Endodermal cell (in vitro differentiated cells): ENCODE measurements around the gene RAB7B. TPM values are rescaled to one million over a fixed set of nuclear protein-coding genes. Genes with fewer than 3 reads are reported as not detected.

Experiments
- DNase-seq: peaks from one replicate; pipeline ENCODE4 v3.0.0-alpha.2; 2017
- H3K27ac ChIP-seq: 2 replicates; pipeline ENCODE4 v1.5.1; 2013; ENCODE audit warnings: mild to moderate bottlenecking, low read depth, low read length, moderate library complexity
- H3K27me3 ChIP-seq: 2 replicates; pipeline ENCODE4 v1.6.1; 2013; ENCODE audit warnings: mild to moderate bottlenecking, low read length, moderate library complexity; ENCODE audit not compliant: insufficient read depth, control insufficient read depth, poor library complexity, severe bottlenecking
- H3K36me3 ChIP-seq: 2 replicates; pipeline ENCODE4 v1.7.0; 2013; ENCODE audit warnings: mild to moderate bottlenecking, low read length, moderate library complexity; ENCODE audit not compliant: control insufficient read depth, insufficient read depth
- H3K4me1 ChIP-seq: one replicate; pipeline ENCODE4 v1.7.0; 2013; ENCODE audit warnings: low read length; ENCODE audit not compliant: control insufficient read depth, insufficient read depth
- H3K4me3 ChIP-seq: 2 replicates; pipeline ENCODE4 v1.5.1; 2013; ENCODE audit warnings: mild to moderate bottlenecking, low read length, moderate library complexity
- H3K9ac ChIP-seq: 2 replicates; pipeline ENCODE4 v1.6.1; 2013; ENCODE audit warnings: mild to moderate bottlenecking, low read length, moderate library complexity; ENCODE audit not compliant: poor library complexity, severe bottlenecking; ENCODE audit errors: extremely low read depth
- H3K9me3 ChIP-seq: 2 replicates; pipeline ENCODE4 v1.6.1; 2013; ENCODE audit warnings: mild to moderate bottlenecking, low read length, moderate library complexity; ENCODE audit not compliant: control insufficient read depth
- H3K27ac Mint-ChIP-seq: 2 replicates; pipeline ENCODE4 v1.8.0; 2020; ENCODE audit warnings: mixed read lengths
- H3K27me3 Mint-ChIP-seq: 2 replicates; pipeline ENCODE4 v1.8.0; 2021; ENCODE audit warnings: mild to moderate bottlenecking, mixed read lengths; ENCODE audit not compliant: insufficient read depth
- H3K36me3 Mint-ChIP-seq: 2 replicates; pipeline ENCODE4 v1.8.0; 2020; ENCODE audit warnings: low read depth, mixed read lengths
- H3K4me1 Mint-ChIP-seq: 2 replicates; pipeline ENCODE4 v1.8.0; 2020; ENCODE audit warnings: mixed read lengths
- H3K4me3 Mint-ChIP-seq: 2 replicates; pipeline ENCODE4 v1.8.0; 2020; ENCODE audit warnings: mild to moderate bottlenecking, moderate library complexity, mixed read lengths
- H3K9me3 Mint-ChIP-seq: 2 replicates; pipeline ENCODE4 v1.8.0; 2020; ENCODE audit warnings: mild to moderate bottlenecking, mixed read lengths
- WGBS, 2 experiments: methylation state at CpG; one replicate each; pipeline versions ENCODE4 v1.1.5 to v1.1.7; 2013; ENCODE audit warnings: missing lambda C conversion rate in 2 of 2, mixed read lengths in 1 of 2; ENCODE audit not compliant: insufficient coverage in 1 of 2, insufficient read length in 1 of 2; 5-methylcytosine and 5-hydroxymethylcytosine counted together
- total RNA-seq, 2 donors: library from RNA; stranded (reverse); fragmentation: NEBNext Ultra II Directional in 1 of 2; extraction: Animal tissue kit (Norgen Biotek cat#: 25700) in 1 of 2; gene quantifications; 2 replicates in 1 of 2; 3 replicates in 1 of 2; pipeline ENCODE4 v1.2.1, GENCODE V29; 2021
- TF ChIP-seq, protein P1 (sequence below): fragments of 200-600 bp; sonication (generic); conservative IDR thresholded peaks from 2 replicates; pipeline ENCODE4 v1.5.0; 2021; ENCODE audit warnings: antibody characterized with exemption, mild to moderate bottlenecking

The RAB7B gene
- total RNA-seq, 2 donors from 2014 or later, result not detected

DNA sequence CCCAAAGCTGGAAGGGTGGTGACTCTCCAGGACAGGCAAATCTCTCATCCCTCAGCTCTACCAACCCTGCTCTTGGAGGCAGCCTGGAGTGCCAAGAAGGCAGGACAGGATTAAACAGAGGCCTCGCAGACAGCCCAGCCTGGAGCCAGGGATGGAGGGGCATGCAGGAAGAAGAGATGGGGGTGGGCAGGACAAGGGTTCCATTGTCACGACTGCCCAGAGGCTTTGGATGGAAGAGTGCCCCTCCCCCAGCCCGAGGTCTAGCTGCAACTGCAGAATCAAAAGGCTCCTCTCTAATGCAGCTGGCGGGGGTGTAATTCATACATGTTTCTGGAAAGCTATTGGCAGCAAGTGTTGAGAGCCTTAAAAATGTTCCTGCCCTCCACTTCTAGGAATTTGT, 8.8 kb downstream of the RAB7B start:
- Mint-ChIP-seq H3K9me3 (no peaks in the 10 kb centered on the region), H3K27ac (no peak overlapping the region), H3K4me1 (peaks cover 9% of the 10 kb centered on the region), H3K27me3 (peaks cover 28% of the 10 kb centered on the region), H3K4me3 (no peak overlapping the region), H3K36me3 (no peaks in the 10 kb centered on the region)
- H3K27me3 ChIP-seq, result no peaks in the 10 kb centered on the region
- TF ChIP-seq, protein P1, sequence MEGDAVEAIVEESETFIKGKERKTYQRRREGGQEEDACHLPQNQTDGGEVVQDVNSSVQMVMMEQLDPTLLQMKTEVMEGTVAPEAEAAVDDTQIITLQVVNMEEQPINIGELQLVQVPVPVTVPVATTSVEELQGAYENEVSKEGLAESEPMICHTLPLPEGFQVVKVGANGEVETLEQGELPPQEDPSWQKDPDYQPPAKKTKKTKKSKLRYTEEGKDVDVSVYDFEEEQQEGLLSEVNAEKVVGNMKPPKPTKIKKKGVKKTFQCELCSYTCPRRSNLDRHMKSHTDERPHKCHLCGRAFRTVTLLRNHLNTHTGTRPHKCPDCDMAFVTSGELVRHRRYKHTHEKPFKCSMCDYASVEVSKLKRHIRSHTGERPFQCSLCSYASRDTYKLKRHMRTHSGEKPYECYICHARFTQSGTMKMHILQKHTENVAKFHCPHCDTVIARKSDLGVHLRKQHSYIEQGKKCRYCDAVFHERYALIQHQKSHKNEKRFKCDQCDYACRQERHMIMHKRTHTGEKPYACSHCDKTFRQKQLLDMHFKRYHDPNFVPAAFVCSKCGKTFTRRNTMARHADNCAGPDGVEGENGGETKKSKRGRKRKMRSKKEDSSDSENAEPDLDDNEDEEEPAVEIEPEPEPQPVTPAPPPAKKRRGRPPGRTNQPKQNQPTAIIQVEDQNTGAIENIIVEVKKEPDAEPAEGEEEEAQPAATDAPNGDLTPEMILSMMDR, result no peak
- no peaks in the 10 kb centered on the region for H3K4me1 ChIP-seq
- H3K27ac ChIP-seq, result no peak overlapping the region
- H3K9ac ChIP-seq, result no peak overlapping the region
- H3K9me3 ChIP-seq, result no peaks in the 10 kb centered on the region
- DNase-seq, result peak; percentile 46
- 43 to 65% methylated on average over 4 of the region's 4 CpGs for WGBS, 2 experiments
- no peak overlapping the region for H3K4me3 ChIP-seq
- H3K36me3 ChIP-seq, result no peaks in the 10 kb centered on the region

DNA sequence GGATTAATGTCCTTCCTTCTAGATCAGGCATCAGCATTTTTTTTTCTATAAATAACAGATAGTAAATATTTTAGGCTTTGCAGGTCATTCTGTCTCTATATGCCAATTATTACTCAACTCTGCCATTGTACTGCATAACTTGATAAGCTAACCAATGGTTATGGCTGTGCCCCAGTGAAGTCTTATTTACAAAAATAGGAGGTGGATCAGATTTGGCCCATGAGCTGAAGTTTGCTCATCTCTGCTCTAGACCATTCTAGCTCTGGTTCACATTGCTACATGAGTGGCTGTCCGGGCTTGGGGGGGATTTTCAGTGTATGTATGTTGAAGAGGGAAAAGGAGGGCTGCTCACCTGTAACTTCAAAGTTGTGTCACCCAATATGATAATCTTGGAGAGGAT, 10.1 kb downstream of the RAB7B start:
- no peaks in the 10 kb centered on the region for H3K9me3 ChIP-seq
- H3K4me1 ChIP-seq, result no peaks in the 10 kb centered on the region
- no peak overlapping the region for H3K9ac ChIP-seq
- no peaks in the 10 kb centered on the region for H3K36me3 Mint-ChIP-seq
- TF ChIP-seq, protein P1, result no peak
- DNase-seq, result no peak
- H3K4me3 Mint-ChIP-seq, result no peak overlapping the region
- 90 to 100% methylated on average over 1 of the region's 1 CpG for WGBS, 2 experiments
- no peak overlapping the region for H3K4me3 ChIP-seq
- H3K4me1 Mint-ChIP-seq, result peaks cover 6% of the 10 kb centered on the region
- H3K27me3 Mint-ChIP-seq, result peaks cover 29% of the 10 kb centered on the region
- H3K27ac ChIP-seq, result no peak overlapping the region
- no peak overlapping the region for H3K27ac Mint-ChIP-seq
- H3K27me3 ChIP-seq, result no peaks in the 10 kb centered on the region
- H3K9me3 Mint-ChIP-seq, result no peaks in the 10 kb centered on the region
- H3K36me3 ChIP-seq, result no peaks in the 10 kb centered on the region

DNA sequence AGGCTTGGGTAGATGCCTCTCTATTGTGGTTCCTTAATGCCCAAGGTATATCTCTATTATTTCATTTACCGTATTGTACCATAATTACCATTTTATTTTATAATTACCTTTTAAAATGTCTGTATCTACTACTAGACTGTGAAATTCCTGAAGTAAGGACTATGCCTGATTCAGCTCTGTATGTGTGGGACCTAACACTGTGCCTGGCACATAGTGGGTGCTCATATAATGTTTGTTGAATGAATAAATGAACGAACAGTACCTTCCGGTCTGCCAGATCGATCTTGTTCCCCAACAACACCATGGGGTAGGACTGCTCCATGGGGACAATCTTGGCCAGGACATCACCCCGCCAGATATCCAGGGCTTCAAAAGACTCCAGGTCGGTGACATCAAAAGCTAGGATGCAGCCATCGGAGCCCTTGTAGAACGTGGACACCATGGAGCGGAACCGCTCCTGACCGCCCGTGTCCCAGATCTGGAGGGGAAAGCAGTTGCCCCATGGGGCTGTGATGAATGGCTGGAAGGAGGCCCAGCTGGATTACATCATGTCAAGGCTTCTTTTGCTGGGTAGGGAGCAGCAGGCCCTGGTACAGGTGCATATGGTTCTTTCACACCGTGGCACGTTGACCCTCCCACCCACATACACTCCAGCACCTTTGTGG, 10.8 kb downstream of the RAB7B start:
- WGBS, 2 experiments, result 92 to 95% methylated on average over 12 to 13 of the region's 14 CpGs

More for the DNA sequence above, 10.8 kb downstream of the RAB7B start:
- no peak for DNase-seq
- no peak overlapping the region for H3K27ac Mint-ChIP-seq
- Histone ChIP-seq H3K9ac (no peak overlapping the region), H3K27ac (no peak overlapping the region), H3K36me3 (no peaks in the 10 kb centered on the region), H3K4me1 (no peaks in the 10 kb centered on the region), H3K4me3 (no peak overlapping the region), H3K27me3 (no peaks in the 10 kb centered on the region), H3K9me3 (no peaks in the 10 kb centered on the region)
- H3K4me1 Mint-ChIP-seq, result peaks cover 6% of the 10 kb centered on the region
- no peaks in the 10 kb centered on the region for H3K9me3 Mint-ChIP-seq
- no peak overlapping the region for H3K4me3 Mint-ChIP-seq
- TF ChIP-seq, protein P1, result no peak
- H3K36me3 Mint-ChIP-seq, result no peaks in the 10 kb centered on the region
- H3K27me3 Mint-ChIP-seq, result peaks cover 24% of the 10 kb centered on the region
